Neural progenitor cell (in vitro differentiated cells): ENCODE data around the gene CRACDL. TPM values are rescaled to one million over a fixed set of nuclear protein-coding genes. Genes with fewer than 3 reads are reported as not detected.

ENCODE experiments used
- DNase-seq: peaks from one replicate; pipeline ENCODE4 v3.0.0-alpha.2; 2016; ENCODE audit warnings: low spot score
- H2AFZ ChIP-seq: fragments of 200-600 bp; sonication (generic); replicated peaks from 2 replicates; pipeline ENCODE4 v1.6.1; 2016; ENCODE audit warnings: antibody characterized with exemption
- H3F3A ChIP-seq: fragments of 200-600 bp; sonication (generic); 2 replicates; pipeline ENCODE4 v1.6.1; 2016; ENCODE audit warnings: antibody characterized with exemption, low read depth
- H3K27ac ChIP-seq: fragments of 200-600 bp; sonication (generic); 2 replicates; pipeline ENCODE4 v1.5.1; 2016; ENCODE audit warnings: mild to moderate bottlenecking
- H3K27me3 ChIP-seq: fragments of 200-600 bp; sonication (generic); 2 replicates; pipeline ENCODE4 v1.6.1; 2016; ENCODE audit warnings: mild to moderate bottlenecking, moderate library complexity
- H3K36me3 ChIP-seq: fragments of 200-600 bp; sonication (generic); 2 replicates; pipeline ENCODE4 v1.5.1; 2016
- H3K4me1 ChIP-seq: fragments of 200-600 bp; sonication (generic); 2 replicates; pipeline ENCODE4 v1.6.1; 2016; ENCODE audit warnings: mixed run types
- H3K4me2 ChIP-seq: fragments of 200-600 bp; sonication (generic); 2 replicates; pipeline ENCODE4 v1.6.1; 2016
- H3K4me3 ChIP-seq: fragments of 200-600 bp; sonication (generic); 2 replicates; pipeline ENCODE4 v1.5.1; 2016
- H3K79me2 ChIP-seq: fragments of 200-600 bp; sonication (generic); 2 replicates; pipeline ENCODE4 v1.6.1; 2016; ENCODE audit warnings: low read depth
- H3K9ac ChIP-seq: fragments of 200-600 bp; sonication (generic); 2 replicates; pipeline ENCODE4 v1.6.1; 2016
- H3K9me3 ChIP-seq: fragments of 200-600 bp; sonication (generic); 2 replicates; pipeline ENCODE4 v1.5.1; 2016; ENCODE audit warnings: low read depth
- H4K20me1 ChIP-seq: fragments of 200-600 bp; sonication (generic); 2 replicates; pipeline ENCODE4 v1.6.1; 2016; ENCODE audit warnings: low read depth
- H3K27ac Mint-ChIP-seq: 3 replicates; pipeline ENCODE4 v1.8.0; 2021; ENCODE audit warnings: mixed read lengths
- H3K27me3 Mint-ChIP-seq: 2 replicates; pipeline ENCODE4 v1.8.0; 2022; ENCODE audit warnings: low read depth, mild to moderate bottlenecking, inconsistent platforms, moderate library complexity, mixed read lengths; ENCODE audit not compliant: insufficient read depth
- H3K36me3 Mint-ChIP-seq: 3 replicates; pipeline ENCODE4 v1.8.0; 2021; ENCODE audit warnings: mixed read lengths
- H3K4me1 Mint-ChIP-seq: 3 replicates; pipeline ENCODE4 v1.8.0; 2021; ENCODE audit warnings: mixed read lengths
- H3K4me3 Mint-ChIP-seq: 3 replicates; pipeline ENCODE4 v1.8.0; 2021; ENCODE audit warnings: mild to moderate bottlenecking, moderate library complexity, mixed read lengths
- H3K9me3 Mint-ChIP-seq: 3 replicates; pipeline ENCODE4 v1.8.0; 2020; ENCODE audit warnings: mixed read lengths
- EZH2 ChIP-seq: fragments of 200-600 bp; sonication (generic); IDR thresholded peaks from 2 replicates; pipeline ENCODE4 v1.6.1; 2017; ENCODE audit warnings: antibody characterized with exemption, mild to moderate bottlenecking, moderate library complexity
- EZH2phosphoT487 ChIP-seq: fragments of 200-600 bp; sonication (generic); IDR thresholded peaks from 2 replicates; pipeline ENCODE4 v1.6.1; 2017; ENCODE audit warnings: antibody characterized with exemption
- total RNA-seq: library from RNA; depleted of rRNA; stranded (reverse); fragments of >200 nt; gene quantifications from 2 replicates; pipeline ENCODE4 v1.2.3, GENCODE V29; 2015; ENCODE audit warnings: low replicate concordance
- TF ChIP-seq, protein P1 (sequence below): fragments of 200-600 bp; sonication (generic); IDR thresholded peaks from 2 replicates; pipeline ENCODE4 v1.5.1; 2017; ENCODE audit warnings: antibody characterized with exemption, mild to moderate bottlenecking

The CRACDL gene
- total RNA-seq, 1 donor from 2014 or later: 0.07 TPM

DNA sequence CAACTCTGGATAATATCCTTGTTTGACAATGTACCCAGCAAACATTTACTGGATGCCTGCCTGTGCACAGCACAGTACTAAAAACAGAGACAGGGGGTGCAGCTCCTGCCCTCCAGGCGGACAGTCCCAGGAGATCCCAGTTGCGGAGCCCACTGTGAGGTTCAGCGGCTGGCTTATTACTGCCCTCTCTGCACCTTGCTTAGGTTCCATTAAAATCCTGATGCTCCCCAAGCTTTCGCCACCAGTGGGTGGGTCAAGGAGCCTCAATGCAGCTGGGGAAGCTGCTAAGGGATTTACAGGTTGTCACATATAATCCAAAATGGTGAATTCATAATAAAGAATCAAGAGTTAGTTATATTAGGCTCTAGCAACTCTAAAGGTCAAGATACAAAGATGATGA, 38.3 kb downstream of the CRACDL start:
- no peak overlapping the region for H3K9ac ChIP-seq
- peaks cover 8% of the 10 kb centered on the region for H3K9me3 Mint-ChIP-seq
- no peaks in the 10 kb centered on the region for H3K27me3 ChIP-seq
- no peak overlapping the region for H3K4me2 ChIP-seq
- H3K79me2 ChIP-seq: no peaks in the 10 kb centered on the region
- no peaks in the 10 kb centered on the region for H3K4me1 ChIP-seq
- H3K27ac ChIP-seq: no peak overlapping the region
- peaks cover 25% of the 10 kb centered on the region for H3K4me1 Mint-ChIP-seq
- no peaks in the 10 kb centered on the region for H3K9me3 ChIP-seq
- no peaks in the 10 kb centered on the region for H3K36me3 ChIP-seq
- H4K20me1 ChIP-seq: no peaks in the 10 kb centered on the region
- H3F3A ChIP-seq: no peaks in the 10 kb centered on the region
- no peak overlapping the region for H3K27ac Mint-ChIP-seq
- H3K36me3 Mint-ChIP-seq: no peaks in the 10 kb centered on the region
- no peak overlapping the region for H3K4me3 Mint-ChIP-seq
- H2AFZ ChIP-seq: no peak overlapping the region
- H3K4me3 ChIP-seq: no peak overlapping the region
- TF ChIP-seq, protein P1, sequence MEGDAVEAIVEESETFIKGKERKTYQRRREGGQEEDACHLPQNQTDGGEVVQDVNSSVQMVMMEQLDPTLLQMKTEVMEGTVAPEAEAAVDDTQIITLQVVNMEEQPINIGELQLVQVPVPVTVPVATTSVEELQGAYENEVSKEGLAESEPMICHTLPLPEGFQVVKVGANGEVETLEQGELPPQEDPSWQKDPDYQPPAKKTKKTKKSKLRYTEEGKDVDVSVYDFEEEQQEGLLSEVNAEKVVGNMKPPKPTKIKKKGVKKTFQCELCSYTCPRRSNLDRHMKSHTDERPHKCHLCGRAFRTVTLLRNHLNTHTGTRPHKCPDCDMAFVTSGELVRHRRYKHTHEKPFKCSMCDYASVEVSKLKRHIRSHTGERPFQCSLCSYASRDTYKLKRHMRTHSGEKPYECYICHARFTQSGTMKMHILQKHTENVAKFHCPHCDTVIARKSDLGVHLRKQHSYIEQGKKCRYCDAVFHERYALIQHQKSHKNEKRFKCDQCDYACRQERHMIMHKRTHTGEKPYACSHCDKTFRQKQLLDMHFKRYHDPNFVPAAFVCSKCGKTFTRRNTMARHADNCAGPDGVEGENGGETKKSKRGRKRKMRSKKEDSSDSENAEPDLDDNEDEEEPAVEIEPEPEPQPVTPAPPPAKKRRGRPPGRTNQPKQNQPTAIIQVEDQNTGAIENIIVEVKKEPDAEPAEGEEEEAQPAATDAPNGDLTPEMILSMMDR: no peak
- TF ChIP-seq EZH2phosphoT487 (no peak), EZH2 (no peak)
- no peak for DNase-seq
- H3K27me3 Mint-ChIP-seq: peaks cover 6% of the 10 kb centered on the region

DNA sequence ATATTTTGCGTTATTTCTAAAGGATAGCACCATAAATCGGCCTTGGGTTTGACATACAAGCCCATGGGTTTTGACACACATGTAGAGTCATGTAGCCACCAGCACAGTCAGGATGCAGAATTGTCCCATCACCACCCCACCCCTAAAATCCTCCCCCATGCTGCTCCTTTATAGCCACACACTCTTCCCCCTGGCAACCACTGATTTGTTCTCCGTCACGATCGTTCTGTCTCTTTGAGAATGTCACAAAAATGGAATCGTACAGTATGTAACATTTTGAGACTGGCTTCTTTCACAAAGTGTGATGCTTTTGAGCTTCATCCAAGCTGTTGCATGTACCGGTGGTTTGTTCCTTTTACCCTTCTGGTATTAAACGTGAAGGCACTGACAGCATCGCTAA, 39.1 kb downstream of the CRACDL start:
- H3K79me2 ChIP-seq: no peaks in the 10 kb centered on the region
- H3K27ac Mint-ChIP-seq: no peak overlapping the region
- peaks cover 25% of the 10 kb centered on the region for H3K4me1 Mint-ChIP-seq

DNA sequence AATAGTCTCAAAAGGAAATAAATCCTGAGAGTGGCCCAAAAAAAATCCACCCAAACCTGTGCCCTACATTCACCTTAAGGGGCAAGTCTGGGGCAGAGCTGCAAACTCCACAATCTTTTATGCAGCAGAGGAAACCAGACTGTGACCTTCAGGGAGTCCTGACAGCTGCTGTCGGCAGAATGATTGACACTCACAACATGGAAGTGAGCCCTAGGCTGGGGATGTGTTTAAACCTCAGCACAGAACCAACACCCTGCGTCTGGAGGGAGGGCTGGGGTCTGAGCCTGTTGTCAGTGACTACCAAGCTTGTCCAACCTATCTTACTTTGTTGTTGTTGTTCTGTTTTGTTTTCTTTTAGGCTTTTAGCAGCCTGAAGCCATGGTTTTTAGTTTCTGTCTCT, 39.6 kb downstream of the CRACDL start:
- Mint-ChIP-seq H3K4me1 (peaks cover 20% of the 10 kb centered on the region), H3K27me3 (peaks cover 6% of the 10 kb centered on the region), H3K4me3 (no peak overlapping the region)

More for the DNA sequence above, 39.1 kb downstream of the CRACDL start:
- H3K27me3 ChIP-seq: no peaks in the 10 kb centered on the region
- peaks cover 6% of the 10 kb centered on the region for H3K27me3 Mint-ChIP-seq
- DNase-seq: no peak
- no peak overlapping the region for H3K4me3 Mint-ChIP-seq
- no peak overlapping the region for H3K4me3 ChIP-seq
- no peaks in the 10 kb centered on the region for H4K20me1 ChIP-seq
- no peaks in the 10 kb centered on the region for H3K36me3 Mint-ChIP-seq
- no peaks in the 10 kb centered on the region for H3K9me3 ChIP-seq
- no peaks in the 10 kb centered on the region for H3F3A ChIP-seq
- TF ChIP-seq EZH2: no peak
- TF ChIP-seq, protein P1: no peak
- no peak for TF ChIP-seq EZH2phosphoT487
- no peak overlapping the region for H3K4me2 ChIP-seq
- H3K9ac ChIP-seq: no peak overlapping the region
- no peak overlapping the region for H3K27ac ChIP-seq
- H3K9me3 Mint-ChIP-seq: peaks cover 8% of the 10 kb centered on the region
- H3K4me1 ChIP-seq: no peaks in the 10 kb centered on the region
- H3K36me3 ChIP-seq: no peaks in the 10 kb centered on the region
- H2AFZ ChIP-seq: no peak overlapping the region

More for the DNA sequence above, 39.6 kb downstream of the CRACDL start:
- H3K79me2 ChIP-seq: no peaks in the 10 kb centered on the region
- no peaks in the 10 kb centered on the region for H3F3A ChIP-seq
- no peaks in the 10 kb centered on the region for H3K4me1 ChIP-seq
- no peaks in the 10 kb centered on the region for H3K9me3 ChIP-seq
- H4K20me1 ChIP-seq: no peaks in the 10 kb centered on the region
- H3K9me3 Mint-ChIP-seq: peaks cover 8% of the 10 kb centered on the region
- no peak overlapping the region for H3K27ac Mint-ChIP-seq
- H3K4me2 ChIP-seq: no peak overlapping the region
- no peak overlapping the region for H3K9ac ChIP-seq
- no peak overlapping the region for H3K4me3 ChIP-seq
- no peaks in the 10 kb centered on the region for H3K36me3 ChIP-seq
- H2AFZ ChIP-seq: no peak overlapping the region
- no peaks in the 10 kb centered on the region for H3K36me3 Mint-ChIP-seq
- no peak for DNase-seq
- H3K27ac ChIP-seq: no peak overlapping the region
- no peaks in the 10 kb centered on the region for H3K27me3 ChIP-seq
- TF ChIP-seq, protein P1: no peak
- TF ChIP-seq EZH2phosphoT487 (no peak), EZH2 (no peak)
